Measurements from ENCODE around the gene YY1. TPM values are rescaled to one million over a fixed set of nuclear protein-coding genes. Genes with fewer than 3 reads are reported as not detected.

Gene YY1
- total RNA-seq, 1 donor, result 53.1 TPM

- no peak overlapping the region for H3K4me3 ChIP-seq (ENCODE audit: low read depth, low read length)
- TF ChIP-seq, protein P1, sequence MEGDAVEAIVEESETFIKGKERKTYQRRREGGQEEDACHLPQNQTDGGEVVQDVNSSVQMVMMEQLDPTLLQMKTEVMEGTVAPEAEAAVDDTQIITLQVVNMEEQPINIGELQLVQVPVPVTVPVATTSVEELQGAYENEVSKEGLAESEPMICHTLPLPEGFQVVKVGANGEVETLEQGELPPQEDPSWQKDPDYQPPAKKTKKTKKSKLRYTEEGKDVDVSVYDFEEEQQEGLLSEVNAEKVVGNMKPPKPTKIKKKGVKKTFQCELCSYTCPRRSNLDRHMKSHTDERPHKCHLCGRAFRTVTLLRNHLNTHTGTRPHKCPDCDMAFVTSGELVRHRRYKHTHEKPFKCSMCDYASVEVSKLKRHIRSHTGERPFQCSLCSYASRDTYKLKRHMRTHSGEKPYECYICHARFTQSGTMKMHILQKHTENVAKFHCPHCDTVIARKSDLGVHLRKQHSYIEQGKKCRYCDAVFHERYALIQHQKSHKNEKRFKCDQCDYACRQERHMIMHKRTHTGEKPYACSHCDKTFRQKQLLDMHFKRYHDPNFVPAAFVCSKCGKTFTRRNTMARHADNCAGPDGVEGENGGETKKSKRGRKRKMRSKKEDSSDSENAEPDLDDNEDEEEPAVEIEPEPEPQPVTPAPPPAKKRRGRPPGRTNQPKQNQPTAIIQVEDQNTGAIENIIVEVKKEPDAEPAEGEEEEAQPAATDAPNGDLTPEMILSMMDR (IDR thresholded peaks at IDR 0.05; ENCODE audit: insufficient read depth, low read depth, low read length), result no peak
- DNase-seq (ENCODE audit: low read depth), result no peak
Observed at GRCh38 chr14:100289916-100290606, 51.1 kb downstream of the YY1 start.

- TF ChIP-seq, protein P1 (IDR thresholded peaks at IDR 0.05; ENCODE audit: insufficient read depth, low read depth, low read length), result no peak
- no peak for DNase-seq (ENCODE audit: low read depth)
- H3K4me3 ChIP-seq (ENCODE audit: low read depth, low read length), result no peak overlapping the region
Observed at GRCh38 chr14:100290607-100291304, 51.8 kb downstream of the YY1 start.

GRCh38 chr14:100291305-100292075, 52.5 kb downstream of the YY1 start:
- H3K4me3 ChIP-seq (ENCODE audit: low read depth, low read length), result no peak overlapping the region
- TF ChIP-seq, protein P1 (IDR thresholded peaks at IDR 0.05; ENCODE audit: insufficient read depth, low read depth, low read length), result no peak
- no peak for DNase-seq (ENCODE audit: low read depth)

DNA sequence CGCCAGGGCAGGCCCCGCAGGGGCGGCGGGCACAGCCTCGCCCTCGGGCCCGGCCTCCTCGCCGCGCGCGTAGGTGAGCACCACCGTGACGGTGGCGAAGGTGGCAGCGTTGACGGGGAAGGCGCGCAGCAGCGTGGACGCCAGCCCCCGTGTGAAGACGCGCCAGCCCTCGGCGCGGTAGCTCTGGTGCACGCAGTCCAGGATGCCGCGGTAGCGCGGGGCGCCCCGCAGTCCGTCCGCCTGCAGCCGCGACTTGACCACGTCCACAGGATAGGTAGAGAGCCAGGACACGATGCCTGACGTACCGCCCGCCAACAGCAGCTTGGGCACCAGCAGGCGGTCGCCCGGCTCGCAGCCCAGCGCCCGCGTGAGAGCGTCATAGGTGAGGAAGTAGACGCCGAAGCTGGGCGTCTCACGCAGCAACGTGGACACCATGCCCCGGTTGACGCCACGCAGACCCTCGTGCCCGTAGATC, 53.4 kb downstream of the YY1 start:
- H3K4me3 ChIP-seq (ENCODE audit: low read depth, low read length), result no peak overlapping the region
- DNase-seq (ENCODE audit: low read depth), result no peak
- TF ChIP-seq, protein P1 (IDR thresholded peaks at IDR 0.05; ENCODE audit: insufficient read depth, low read depth, low read length), result no peak

DNA sequence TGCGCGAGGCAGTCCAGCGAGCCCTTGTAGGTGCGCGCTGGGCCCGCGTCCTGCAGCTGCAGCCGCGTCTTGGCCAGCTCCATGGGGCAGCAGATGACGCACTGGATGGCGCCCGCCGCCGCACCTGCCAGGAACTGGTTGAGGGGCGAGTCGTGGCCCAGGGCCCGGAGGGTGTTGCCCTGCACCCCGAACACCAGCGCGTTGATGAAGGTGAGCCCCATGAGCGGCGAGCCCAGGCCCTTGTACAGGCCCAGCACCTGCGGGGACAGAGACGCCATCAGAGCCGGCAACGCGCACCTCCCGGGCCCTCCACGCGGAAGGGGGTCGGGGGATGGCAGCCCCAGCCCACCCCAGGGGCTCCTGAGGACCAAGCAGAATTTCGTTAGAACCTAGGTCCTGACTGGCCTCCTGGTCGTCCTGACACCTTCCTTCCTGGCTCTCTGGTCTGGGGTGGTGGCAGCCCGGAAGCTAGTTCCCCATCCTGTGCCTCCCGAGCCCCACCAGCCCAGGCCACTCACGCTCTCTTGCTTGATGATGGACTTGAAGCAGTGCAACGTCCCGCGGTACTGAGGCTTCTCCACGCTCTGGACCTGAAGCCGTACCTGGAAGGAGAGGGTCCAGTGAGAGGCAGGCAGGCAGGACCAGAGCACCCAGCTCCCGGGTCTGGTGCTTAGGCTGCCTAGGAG, 54.0 kb downstream of the YY1 start:
- no peak for DNase-seq (ENCODE audit: low read depth)
- no peak overlapping the region for H3K4me3 ChIP-seq (ENCODE audit: low read depth, low read length)
- TF ChIP-seq, protein P1 (IDR thresholded peaks at IDR 0.05; ENCODE audit: insufficient read depth, low read depth, low read length), result no peak

GRCh38 chr14:100293497-100294212, 54.7 kb downstream of the YY1 start:
- DNase-seq (ENCODE audit: low read depth), result no peak
- H3K4me3 ChIP-seq (ENCODE audit: low read depth, low read length), result no peak overlapping the region
- TF ChIP-seq, protein P1 (IDR thresholded peaks at IDR 0.05; ENCODE audit: insufficient read depth, low read depth, low read length), result no peak
